ENCODE measurements around the gene ABHD17C. TPM values are rescaled to one million over a fixed set of nuclear protein-coding genes. Genes with fewer than 3 reads are reported as not detected.

ABHD17C gene
- total RNA-seq = 20.8 TPM

DNA sequence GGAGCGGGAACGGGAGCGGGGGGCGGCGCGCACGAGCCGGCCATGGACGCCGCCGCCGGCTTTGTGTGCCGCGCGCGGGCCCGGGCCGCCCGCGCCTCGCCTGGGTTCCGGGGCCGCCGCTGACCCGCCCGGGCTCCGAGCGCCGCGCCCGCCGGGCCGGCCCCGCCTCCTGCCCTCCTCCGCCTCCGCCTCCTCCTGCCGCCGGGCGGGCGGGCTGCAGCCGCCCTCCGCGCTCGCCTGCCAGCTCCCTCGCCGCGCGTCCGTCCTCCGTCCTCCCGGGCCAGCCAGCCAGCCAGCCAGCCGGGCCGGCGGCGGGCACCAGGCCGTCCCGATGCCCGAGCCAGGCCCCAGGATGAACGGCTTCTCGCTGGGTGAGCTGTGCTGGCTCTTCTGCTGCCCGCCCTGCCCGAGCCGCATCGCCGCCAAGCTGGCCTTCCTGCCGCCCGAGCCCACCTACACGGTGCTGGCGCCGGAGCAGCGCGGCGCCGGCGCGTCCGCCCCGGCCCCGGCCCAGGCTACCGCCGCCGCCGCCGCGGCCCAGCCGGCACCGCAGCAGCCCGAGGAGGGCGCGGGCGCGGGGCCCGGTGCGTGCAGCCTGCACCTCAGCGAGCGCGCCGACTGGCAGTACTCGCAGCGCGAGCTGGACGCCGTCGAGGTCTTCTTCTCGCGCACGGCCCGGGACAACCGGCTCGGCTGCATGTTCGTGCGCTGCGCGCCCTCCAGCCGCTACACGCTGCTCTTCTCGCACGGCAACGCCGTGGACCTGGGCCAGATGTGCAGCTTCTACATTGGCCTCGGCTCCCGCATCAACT lies at the start of gene ABHD17C:
TSS of gene ABHD17C (plus strand) at position 212 of the 812 bp plus-strand sequence. CDS start at position 332, 120 bp downstream.

DNA sequence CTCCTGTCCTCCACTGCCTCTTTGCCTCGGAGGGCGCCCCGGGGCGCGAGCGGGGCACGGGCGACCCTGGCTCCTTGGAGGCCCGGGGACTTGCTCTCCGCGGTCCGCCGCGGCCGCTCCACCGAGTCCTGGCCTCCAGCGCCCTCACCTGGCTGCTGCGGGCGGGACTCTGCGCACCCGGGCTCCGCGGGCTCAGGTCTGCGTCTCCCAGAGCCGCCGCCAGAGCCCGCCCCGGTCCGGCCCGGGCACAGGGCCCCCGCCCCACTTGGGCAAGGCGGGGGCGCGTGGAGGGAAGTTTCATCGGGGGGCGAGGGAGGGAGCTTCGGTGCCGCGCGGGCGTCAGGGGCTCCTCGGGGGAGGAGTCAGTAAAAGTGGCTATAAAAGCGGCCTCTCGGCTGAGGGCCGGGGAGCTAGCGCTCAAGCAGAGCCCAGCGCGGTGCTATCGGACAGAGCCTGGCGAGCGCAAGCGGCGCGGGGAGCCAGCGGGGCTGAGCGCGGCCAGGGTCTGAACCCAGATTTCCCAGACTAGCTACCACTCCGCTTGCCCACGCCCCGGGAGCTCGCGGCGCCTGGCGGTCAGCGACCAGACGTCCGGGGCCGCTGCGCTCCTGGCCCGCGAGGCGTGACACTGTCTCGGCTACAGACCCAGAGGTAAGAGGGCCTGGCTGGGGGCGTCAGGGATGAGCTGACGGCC lies 84.0 kb downstream of the ABHD17C start, which contains the start of gene CEMIP:
TSS of gene CEMIP (plus strand) at position 407 of the 694 bp plus-strand sequence. CDS start 94,510 bp downstream, outside the sequence.

Small RNA genes within 50 kb of the gene (small RNA-seq; reads per million reads assigned to genes)
- gene RNU6-380P = not detected

Other genes starting within 250 kb of the ABHD17C start
- 3.9 TPM for gene CEMIP, start 84.1 kb downstream of the ABHD17C start, total RNA-seq